Prostate gland (tissue), 2 donors: ENCODE data around the gene SOST.

Experiments used
- POLR2A ChIP-seq: fragments of 450-650 bp; IDR thresholded peaks from one replicate; pipeline ENCODE4 v1.6.1; 2016; ENCODE audit warnings: antibody characterized with exemption, mild to moderate bottlenecking
- POLR2AphosphoS5 ChIP-seq: sonication (generic); formaldehyde crosslinking; IDR thresholded peaks from one replicate; pipeline ENCODE4 v1.6.1; 2017; ENCODE audit warnings: antibody characterized with exemption
- TF ChIP-seq, protein P1 (sequence below), 4 experiments: fragments of 200-600 bp in 2 of 4; fragments of 450-650 bp in 2 of 4; sonication (generic) in 2 of 4; IDR thresholded peaks; 1 replicate in 3 of 4; 2 replicates in 1 of 4; pipeline ENCODE4 v1.5.1; 2016 to 2019; ENCODE audit warnings: antibody characterized with exemption in 4 of 4, mild to moderate bottlenecking in 2 of 4, moderate library complexity in 2 of 4

- TF ChIP-seq POLR2AphosphoS5 (no peak), POLR2A (no peak)
- TF ChIP-seq, protein P1, sequence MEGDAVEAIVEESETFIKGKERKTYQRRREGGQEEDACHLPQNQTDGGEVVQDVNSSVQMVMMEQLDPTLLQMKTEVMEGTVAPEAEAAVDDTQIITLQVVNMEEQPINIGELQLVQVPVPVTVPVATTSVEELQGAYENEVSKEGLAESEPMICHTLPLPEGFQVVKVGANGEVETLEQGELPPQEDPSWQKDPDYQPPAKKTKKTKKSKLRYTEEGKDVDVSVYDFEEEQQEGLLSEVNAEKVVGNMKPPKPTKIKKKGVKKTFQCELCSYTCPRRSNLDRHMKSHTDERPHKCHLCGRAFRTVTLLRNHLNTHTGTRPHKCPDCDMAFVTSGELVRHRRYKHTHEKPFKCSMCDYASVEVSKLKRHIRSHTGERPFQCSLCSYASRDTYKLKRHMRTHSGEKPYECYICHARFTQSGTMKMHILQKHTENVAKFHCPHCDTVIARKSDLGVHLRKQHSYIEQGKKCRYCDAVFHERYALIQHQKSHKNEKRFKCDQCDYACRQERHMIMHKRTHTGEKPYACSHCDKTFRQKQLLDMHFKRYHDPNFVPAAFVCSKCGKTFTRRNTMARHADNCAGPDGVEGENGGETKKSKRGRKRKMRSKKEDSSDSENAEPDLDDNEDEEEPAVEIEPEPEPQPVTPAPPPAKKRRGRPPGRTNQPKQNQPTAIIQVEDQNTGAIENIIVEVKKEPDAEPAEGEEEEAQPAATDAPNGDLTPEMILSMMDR (IDR thresholded peaks at IDR 0.05), result no peak
Observed at GRCh38 chr17:43707184-43707583, 51.4 kb downstream of the SOST start.
